GM12873 (cell line): Measurements from ENCODE around the gene MACO1.

ENCODE experiments used
- TF ChIP-seq, protein P1 (sequence below): IDR thresholded peaks from 2 replicates; pipeline ENCODE4 v1.5.1; 2012; ENCODE audit warnings: low read depth, mild to moderate bottlenecking, moderate library complexity, low read length, control low read depth; ENCODE audit not compliant: insufficient read depth; ENCODE audit errors: missing control alignments

The MACO1 gene

DNA sequence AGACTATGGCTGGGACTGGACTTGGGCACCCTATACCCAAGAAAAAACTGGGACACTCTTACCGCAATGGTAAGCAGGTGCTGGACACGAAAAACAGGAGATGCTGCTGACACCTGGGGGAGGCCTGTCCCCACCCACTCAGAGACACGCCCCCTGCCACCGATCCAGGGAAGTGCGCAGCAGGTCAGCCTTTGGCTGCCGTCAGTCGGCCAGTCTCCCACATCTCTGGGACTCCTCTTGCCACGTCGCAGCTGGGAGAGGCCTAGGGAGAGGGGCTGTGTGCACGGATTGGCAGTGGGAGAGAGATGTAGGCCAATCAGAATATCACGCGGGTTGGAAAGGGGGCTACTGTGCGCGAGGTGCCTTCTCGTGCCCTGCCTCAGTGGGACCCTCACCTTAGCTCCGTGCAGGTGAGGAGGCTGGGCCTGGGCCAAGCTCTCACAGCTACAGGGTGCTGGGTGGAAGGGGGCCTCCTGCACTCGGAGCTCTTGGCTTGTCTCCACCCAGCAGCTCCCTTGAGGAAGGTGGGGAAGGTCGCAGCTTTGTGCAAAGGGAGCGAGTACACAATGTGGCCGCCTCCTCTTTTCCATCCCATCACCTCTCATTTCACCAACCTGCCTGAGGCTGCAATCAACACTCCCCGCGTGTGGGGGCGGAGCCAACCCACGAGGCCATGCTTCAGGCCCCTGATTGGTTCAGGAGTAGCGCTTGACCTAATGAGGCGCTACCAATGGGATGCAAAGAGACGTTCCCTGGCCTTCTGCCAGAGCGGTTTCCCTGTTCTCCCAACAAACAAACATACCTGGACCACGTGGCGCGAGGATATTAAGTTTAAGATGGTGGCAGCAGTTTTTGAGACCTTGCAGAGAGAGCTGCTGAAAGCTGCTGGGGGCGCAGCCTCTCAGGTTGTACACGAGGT lies 87.0 kb downstream of the MACO1 start:
- TF ChIP-seq, protein P1, sequence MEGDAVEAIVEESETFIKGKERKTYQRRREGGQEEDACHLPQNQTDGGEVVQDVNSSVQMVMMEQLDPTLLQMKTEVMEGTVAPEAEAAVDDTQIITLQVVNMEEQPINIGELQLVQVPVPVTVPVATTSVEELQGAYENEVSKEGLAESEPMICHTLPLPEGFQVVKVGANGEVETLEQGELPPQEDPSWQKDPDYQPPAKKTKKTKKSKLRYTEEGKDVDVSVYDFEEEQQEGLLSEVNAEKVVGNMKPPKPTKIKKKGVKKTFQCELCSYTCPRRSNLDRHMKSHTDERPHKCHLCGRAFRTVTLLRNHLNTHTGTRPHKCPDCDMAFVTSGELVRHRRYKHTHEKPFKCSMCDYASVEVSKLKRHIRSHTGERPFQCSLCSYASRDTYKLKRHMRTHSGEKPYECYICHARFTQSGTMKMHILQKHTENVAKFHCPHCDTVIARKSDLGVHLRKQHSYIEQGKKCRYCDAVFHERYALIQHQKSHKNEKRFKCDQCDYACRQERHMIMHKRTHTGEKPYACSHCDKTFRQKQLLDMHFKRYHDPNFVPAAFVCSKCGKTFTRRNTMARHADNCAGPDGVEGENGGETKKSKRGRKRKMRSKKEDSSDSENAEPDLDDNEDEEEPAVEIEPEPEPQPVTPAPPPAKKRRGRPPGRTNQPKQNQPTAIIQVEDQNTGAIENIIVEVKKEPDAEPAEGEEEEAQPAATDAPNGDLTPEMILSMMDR, result no peak

DNA sequence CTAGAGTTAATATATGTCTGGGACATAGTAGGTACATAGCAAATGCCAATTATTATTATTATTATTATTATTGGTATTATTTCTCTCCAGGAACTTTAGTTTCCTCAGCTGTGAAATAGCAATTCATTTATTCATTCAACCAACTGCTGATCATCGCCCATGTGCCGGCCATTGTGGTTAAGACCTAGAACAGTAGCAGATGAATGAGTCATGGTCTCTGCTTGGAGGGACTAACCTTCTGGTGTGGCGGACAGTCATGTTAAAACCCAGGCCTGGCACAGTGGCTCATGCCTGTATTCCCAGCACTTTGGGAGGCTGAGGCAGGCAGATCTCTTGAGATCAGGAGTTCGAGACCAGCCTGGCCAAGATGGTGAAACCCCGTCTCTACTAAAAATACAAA lies 88.9 kb downstream of the MACO1 start:
- TF ChIP-seq, protein P1, result no peak

DNA sequence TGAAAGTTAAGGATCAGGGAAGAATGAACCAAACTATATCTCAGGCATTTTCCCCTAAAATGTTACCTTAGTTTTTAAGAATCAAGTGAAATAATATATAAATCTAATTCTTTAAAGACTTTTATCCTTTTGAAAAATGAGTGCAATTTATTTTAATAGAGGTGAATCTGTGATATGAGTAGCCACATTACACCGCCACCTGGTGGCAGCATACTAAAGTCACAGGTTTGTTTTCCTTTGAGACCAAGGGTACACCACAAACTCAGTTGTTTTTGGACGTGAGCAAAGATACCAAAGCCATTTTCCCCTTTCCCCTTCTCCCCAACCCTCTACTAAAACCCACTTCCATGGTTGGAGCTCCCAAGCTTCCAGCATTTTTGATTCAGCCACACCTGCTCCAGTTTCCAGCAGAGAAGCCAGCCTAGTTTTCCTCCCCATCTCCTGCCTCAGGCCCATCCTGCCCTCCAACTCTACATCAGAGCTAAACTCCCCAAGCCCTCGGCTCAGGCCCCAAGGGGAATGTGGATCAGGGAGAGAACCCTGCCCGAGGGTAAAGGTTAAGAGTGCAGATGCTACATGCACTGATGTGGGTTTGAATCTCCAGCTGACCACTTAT lies 89.9 kb downstream of the MACO1 start:
- TF ChIP-seq, protein P1, result peak; percentile 73

DNA sequence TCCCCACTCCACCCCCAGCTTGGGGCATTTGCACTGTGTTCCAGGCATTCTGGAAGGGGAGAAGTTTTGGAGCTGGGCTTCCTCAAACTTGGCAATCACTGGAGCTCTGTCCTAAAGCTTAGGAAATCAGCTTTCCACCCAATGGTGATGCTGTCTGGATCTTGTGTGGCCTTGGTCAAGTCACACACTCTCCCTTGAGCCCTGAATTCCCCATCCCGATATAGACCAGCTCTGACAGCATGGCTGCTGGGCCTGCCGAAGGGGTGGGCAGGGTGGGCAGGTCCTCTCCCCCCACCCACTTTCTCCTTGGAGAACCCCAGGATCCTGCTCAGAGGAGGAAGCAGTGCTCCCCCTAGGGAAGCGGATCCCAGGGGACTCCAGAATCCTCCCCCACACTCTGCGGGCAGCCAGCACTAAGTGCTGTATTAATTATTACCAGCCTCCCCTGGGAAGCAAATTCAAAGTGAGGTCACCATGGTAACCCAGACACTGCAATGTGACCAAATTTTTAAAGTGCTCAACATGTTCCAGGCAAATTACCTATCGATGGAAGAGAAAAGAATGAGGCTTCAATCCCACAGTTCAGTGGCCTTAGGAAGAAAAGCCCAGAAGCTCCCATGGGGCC lies 91.4 kb downstream of the MACO1 start:
- TF ChIP-seq, protein P1, result no peak

DNA sequence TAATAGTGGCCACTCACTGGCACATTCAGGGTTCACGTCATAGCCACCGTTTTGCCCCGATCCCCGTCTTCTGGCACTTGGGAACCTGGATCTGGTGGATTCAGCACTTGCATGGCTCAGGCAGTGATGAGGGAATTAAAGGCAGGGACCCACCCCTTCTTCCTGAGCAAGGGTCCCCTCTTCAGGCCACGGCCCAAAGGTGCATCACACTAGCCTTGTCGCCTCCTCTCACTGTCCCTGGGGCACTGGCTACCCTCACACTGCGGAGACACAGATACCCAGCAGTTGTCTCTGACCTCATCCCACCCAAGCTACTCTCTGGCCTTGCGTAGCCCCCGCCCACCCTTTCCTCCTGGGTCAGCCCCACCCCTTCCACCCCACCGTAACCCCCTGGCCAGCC lies 92.8 kb downstream of the MACO1 start:
- TF ChIP-seq, protein P1, result no peak

DNA sequence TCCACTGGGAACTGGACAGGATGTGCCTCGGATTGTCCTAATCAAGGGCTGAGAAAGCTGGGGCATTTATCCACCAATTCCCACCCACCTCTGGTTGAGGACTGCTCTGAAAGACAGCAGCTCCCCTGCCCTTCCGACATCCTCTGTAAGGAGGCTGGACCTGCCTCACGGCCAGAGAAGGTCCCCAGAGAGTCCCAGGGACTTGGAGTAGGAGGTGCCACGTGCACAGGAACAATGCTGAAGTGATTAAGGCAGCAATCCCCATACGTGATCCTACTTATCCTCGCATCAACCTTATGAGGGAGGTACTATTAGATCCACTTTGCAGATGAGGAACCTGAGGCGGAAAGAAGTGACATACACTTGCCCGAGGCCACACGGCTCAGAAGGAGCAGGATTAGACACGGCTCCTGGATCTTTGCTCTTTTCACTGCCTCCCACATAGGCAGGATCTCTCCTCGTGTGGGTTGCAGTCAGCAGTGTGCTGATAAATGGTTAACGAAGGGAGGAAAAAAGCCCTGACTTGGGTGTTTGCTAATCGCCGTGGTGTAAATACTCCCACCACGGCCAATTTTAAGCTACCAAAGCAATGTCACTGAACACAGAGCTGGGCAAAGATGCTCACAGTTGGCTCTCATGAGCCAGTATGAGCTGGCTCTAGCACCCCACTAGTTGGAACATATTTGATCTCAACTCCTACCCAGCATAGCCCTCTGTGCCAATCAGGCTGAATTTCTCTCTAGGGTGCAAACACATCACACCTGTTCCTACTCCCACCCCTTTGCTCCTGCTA lies 94.1 kb downstream of the MACO1 start:
- TF ChIP-seq, protein P1, result no peak

DNA sequence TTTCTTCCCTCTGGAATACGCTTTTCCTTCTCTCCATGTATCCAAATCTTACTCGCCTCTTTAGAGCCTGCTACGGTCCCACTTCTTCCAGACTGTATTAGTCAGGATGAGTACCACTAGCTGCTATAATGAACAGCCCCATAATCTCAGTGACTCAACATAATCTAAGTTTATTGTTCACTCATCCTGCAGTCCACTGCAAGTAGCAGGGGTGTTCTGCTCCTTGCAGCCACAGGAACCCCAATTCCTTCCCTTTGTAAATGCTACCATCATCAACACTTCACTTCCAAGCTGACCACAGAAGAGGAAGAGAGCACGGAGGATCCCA lies 94.6 kb downstream of the MACO1 start:
- TF ChIP-seq, protein P1, result no peak
